ENCODE measurements around the gene PGC. TPM values are rescaled to one million over a fixed set of nuclear protein-coding genes. Genes with fewer than 3 reads are reported as not detected.

PGC gene
- total and polyA plus RNA-seq, 2 donors (not counting 3 experiments of a cell fraction or from before 2014, with no cell fraction given) = not detected

GRCh38 chr6:41750374-41750773, 3.2 kb upstream of the PGC start:
- DNase-seq (ENCODE audit: low read depth, low spot score) = no peak
- Histone ChIP-seq H3K27me3 (ENCODE audit: control insufficient read depth in 2 of 2, insufficient read depth in 2 of 2, low read length in 2 of 2) (peaks cover 6 to 7% of the 10 kb centered on the region in 2 experiments), H3K4me3 (replicated peaks in 1 of 3; ENCODE audit: insufficient read depth in 1 of 3, low read depth in 1 of 3, low read length in 3 of 3) (no peak overlapping the region), H3K27ac (ENCODE audit: insufficient read depth, low read depth, low read length) (no peak overlapping the region), H2AFZ (ENCODE audit: low read depth, low read length) (no peak overlapping the region), H3K9me3 (replicated peaks; ENCODE audit: control insufficient read depth, insufficient read depth, low read length) (no peaks in the 10 kb centered on the region), H3K9me1 (replicated peaks; ENCODE audit: control insufficient read depth, extremely low read depth, insufficient read depth, low read length) (no peaks in the 10 kb centered on the region), H3K79me2 (ENCODE audit: control insufficient read depth, insufficient read depth, low read length) (no peaks in the 10 kb centered on the region), H3K4me2 (ENCODE audit: insufficient read depth, low read length) (no peak overlapping the region), H3K9ac (replicated peaks; ENCODE audit: extremely low read depth, insufficient read depth, low read length) (no peak overlapping the region), H3K4me1 (ENCODE audit: control insufficient read depth, extremely low read depth, insufficient read depth, low read length) (no peaks in the 10 kb centered on the region), H4K20me1 (replicated peaks; ENCODE audit: control insufficient read depth, extremely low read depth, insufficient read depth, low read length) (no peaks in the 10 kb centered on the region), H3K36me3 (ENCODE audit: control insufficient read depth in 2 of 2, extremely low read depth in 1 of 2, insufficient read depth in 2 of 2, low read length in 2 of 2) (no peaks in the 10 kb centered on the region)
- no peak for TF ChIP-seq POLR2AphosphoS5 (IDR thresholded peaks at IDR 0.05; ENCODE audit: insufficient read depth, low read depth, low read length)
- TF ChIP-seq, protein P1, sequence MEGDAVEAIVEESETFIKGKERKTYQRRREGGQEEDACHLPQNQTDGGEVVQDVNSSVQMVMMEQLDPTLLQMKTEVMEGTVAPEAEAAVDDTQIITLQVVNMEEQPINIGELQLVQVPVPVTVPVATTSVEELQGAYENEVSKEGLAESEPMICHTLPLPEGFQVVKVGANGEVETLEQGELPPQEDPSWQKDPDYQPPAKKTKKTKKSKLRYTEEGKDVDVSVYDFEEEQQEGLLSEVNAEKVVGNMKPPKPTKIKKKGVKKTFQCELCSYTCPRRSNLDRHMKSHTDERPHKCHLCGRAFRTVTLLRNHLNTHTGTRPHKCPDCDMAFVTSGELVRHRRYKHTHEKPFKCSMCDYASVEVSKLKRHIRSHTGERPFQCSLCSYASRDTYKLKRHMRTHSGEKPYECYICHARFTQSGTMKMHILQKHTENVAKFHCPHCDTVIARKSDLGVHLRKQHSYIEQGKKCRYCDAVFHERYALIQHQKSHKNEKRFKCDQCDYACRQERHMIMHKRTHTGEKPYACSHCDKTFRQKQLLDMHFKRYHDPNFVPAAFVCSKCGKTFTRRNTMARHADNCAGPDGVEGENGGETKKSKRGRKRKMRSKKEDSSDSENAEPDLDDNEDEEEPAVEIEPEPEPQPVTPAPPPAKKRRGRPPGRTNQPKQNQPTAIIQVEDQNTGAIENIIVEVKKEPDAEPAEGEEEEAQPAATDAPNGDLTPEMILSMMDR (IDR thresholded peaks at IDR 0.05; ENCODE audit: extremely low read depth in 1 of 2, insufficient read depth in 1 of 2, low read depth in 1 of 2, low read length in 2 of 2) = no peak
- no peak for TF ChIP-seq GATA2 (IDR thresholded peaks at IDR 0.05; ENCODE audit: insufficient read depth, insufficient read length, low read depth, low read length)
- no peak for TF ChIP-seq EZH2 (IDR thresholded peaks at IDR 0.05; ENCODE audit: borderline replicate concordance, low read depth, low read length, severe bottlenecking)
- no peak for TF ChIP-seq MAX (IDR thresholded peaks at IDR 0.05; ENCODE audit: insufficient read depth, insufficient read length)
- TF ChIP-seq JUN (IDR thresholded peaks at IDR 0.05; ENCODE audit: borderline replicate concordance, insufficient read depth, insufficient read length, low read depth) = no peak
- no peak for TF ChIP-seq POLR2A (IDR thresholded peaks at IDR 0.05; ENCODE audit: low read depth, low read length)
- TF ChIP-seq FOS (IDR thresholded peaks at IDR 0.05; ENCODE audit: borderline replicate concordance, insufficient read depth, low read length) = no peak
- TF ChIP-seq MYC (IDR thresholded peaks at IDR 0.05; ENCODE audit: low read depth, low read length) = no peak
- intact Hi-C loops (cut with micrococcal nuclease) = no loop called here
- ChIA-PET POLR2A (interaction anchor here (0.6 kb wide), 1 partner anchor 16 kb away, joined by 8 read pairs; no protein-coding TSS in a partner anchor), CTCF (no interaction called here)
- FAIRE-seq = no peak
- dilution Hi-C loops (cut with MboI; ENCODE audit: extremely low pct_ligation_motif_present, low sequenced_read_pairs) = no loop called here
- BruUV-seq (replicated peaks) = no TSS peak

Data from endothelial cell of umbilical vein (primary cell).